Upper lobe of left lung (tissue), 4 donors: ENCODE measurements around the gene LRRC1.

Experiments
- CTCF ChIP-seq, 6 experiments: fragments of 450-650 bp in 4 of 6; fragments of 200-600 bp in 2 of 6; sonication (generic) in 2 of 6; IDR thresholded peaks; one replicate each; pipeline ENCODE4 v1.5.1; 2016 to 2019; ENCODE audit warnings: antibody characterized with exemption in 6 of 6
- POLR2A ChIP-seq, 4 donors: fragments of 450-650 bp; IDR thresholded peaks; one replicate each; pipeline ENCODE4 v1.5.1; 2016 to 2017; ENCODE audit warnings: antibody characterized with exemption in 4 of 4, mild to moderate bottlenecking in 2 of 4
- POLR2AphosphoS5 ChIP-seq, 2 donors: sonication (generic); formaldehyde crosslinking; IDR thresholded peaks; one replicate each; pipeline ENCODE4 v1.5.1; 2017; ENCODE audit warnings: antibody characterized with exemption in 2 of 2

DNA sequence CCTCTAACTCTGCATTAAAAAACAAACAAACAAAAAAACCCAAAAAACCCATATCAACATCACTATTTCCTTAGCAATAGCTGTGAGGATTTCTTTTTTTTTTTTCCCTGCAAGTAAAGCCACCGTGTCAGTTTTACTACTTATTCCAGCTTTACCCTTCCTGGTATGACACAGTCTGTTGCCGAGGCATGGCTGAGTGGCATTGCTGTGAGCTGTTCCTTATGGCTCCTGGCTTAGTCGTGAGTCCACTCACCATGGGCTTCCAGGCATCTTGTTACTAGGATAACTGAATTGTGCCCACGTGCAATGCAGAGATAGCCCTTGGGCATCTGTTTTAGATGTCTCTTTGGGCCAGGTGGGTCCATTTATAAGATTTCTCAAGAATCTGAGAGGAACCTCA is 84.8 kb downstream of the LRRC1 start:
- TF ChIP-seq CTCF (IDR thresholded peaks at IDR 0.05) (no peak), POLR2AphosphoS5 (IDR thresholded peaks at IDR 0.05) (no peak), POLR2A (IDR thresholded peaks at IDR 0.05) (no peak)
